Smooth muscle cell (in vitro differentiated cells): Measurements from ENCODE around the gene TMEM86A. TPM values are rescaled to one million over a fixed set of nuclear protein-coding genes. Genes with fewer than 3 reads are reported as not detected.
A peak's percentile ranks its signal among the peaks of the same experiment; 100 is the strongest.

Experiments used
- DNase-seq: peaks from one replicate; lab custom pipeline; 2025; ENCODE audit not compliant: unreplicated experiment; lab: John Stamatoyannopoulos, UW
- H2AFZ ChIP-seq: fragments of 200-600 bp; sonication (generic); 2 replicates; pipeline ENCODE4 v1.6.0; 2016; ENCODE audit warnings: antibody characterized with exemption, low read depth, mild to moderate bottlenecking
- H3F3A ChIP-seq: fragments of 200-600 bp; sonication (generic); 2 replicates; pipeline ENCODE4 v1.6.0; 2017; ENCODE audit warnings: antibody characterized with exemption, low read depth
- H3K27ac ChIP-seq: fragments of 200-600 bp; sonication (generic); 2 replicates; pipeline ENCODE4 v1.5.1; 2016; ENCODE audit warnings: low read depth, mild to moderate bottlenecking
- H3K27me3 ChIP-seq: fragments of 200-600 bp; sonication (generic); 2 replicates; pipeline ENCODE4 v1.6.1; 2016; ENCODE audit warnings: low read depth, mild to moderate bottlenecking
- H3K36me3 ChIP-seq: fragments of 200-600 bp; sonication (generic); 2 replicates; pipeline ENCODE4 v1.5.1; 2016; ENCODE audit warnings: low read depth
- H3K4me1 ChIP-seq: fragments of 200-600 bp; sonication (generic); 2 replicates; pipeline ENCODE4 v1.5.1; 2016; ENCODE audit warnings: low read depth
- H3K4me2 ChIP-seq: fragments of 200-600 bp; sonication (generic); 2 replicates; pipeline ENCODE4 v1.6.0; 2016; ENCODE audit warnings: mild to moderate bottlenecking
- H3K4me3 ChIP-seq: fragments of 200-600 bp; sonication (generic); 2 replicates; pipeline ENCODE4 v1.5.1; 2016; ENCODE audit warnings: mild to moderate bottlenecking
- H3K79me2 ChIP-seq: fragments of 200-600 bp; sonication (generic); 2 replicates; pipeline ENCODE4 v1.6.0; 2016; ENCODE audit warnings: low read depth, mild to moderate bottlenecking
- H3K9ac ChIP-seq: fragments of 200-600 bp; sonication (generic); 2 replicates; pipeline ENCODE4 v1.6.0; 2016; ENCODE audit warnings: low read depth
- H3K9me3 ChIP-seq: fragments of 200-600 bp; sonication (generic); replicated peaks from 2 replicates; pipeline ENCODE4 v1.5.1; 2016; ENCODE audit warnings: low read depth
- H4K20me1 ChIP-seq: fragments of 200-600 bp; sonication (generic); 2 replicates; pipeline ENCODE4 v1.6.0; 2016; ENCODE audit warnings: low read depth
- WGBS: methylation state at CpG from one replicate; pipeline ENCODE4 v1.1.7; 2016; ENCODE audit warnings: low lambda C conversion rate; 5-methylcytosine and 5-hydroxymethylcytosine counted together
- polyA plus RNA-seq: library from polyadenylated mRNA; unstranded; fragments of >200 nt; fragmentation: Nextera tagmentation; extraction: Ambion mirVana; gene quantifications from 2 replicates; pipeline ENCODE4 v1.2.1, GENCODE V29; 2016
- total RNA-seq: library from RNA; depleted of rRNA; stranded (reverse); fragments of >200 nt; gene quantifications from 2 replicates; pipeline ENCODE4 v1.2.3, GENCODE V29; 2014
- TF ChIP-seq, protein P1 (sequence below): fragments of 200-600 bp; sonication (generic); IDR thresholded peaks from 2 replicates; pipeline ENCODE4 v1.5.1; 2017; ENCODE audit warnings: borderline replicate concordance, mild to moderate bottlenecking, antibody characterized with exemption; ENCODE audit not compliant: insufficient read depth, poor library complexity, severe bottlenecking

Gene TMEM86A
- total and polyA plus RNA-seq, 2 experiments from 2014 or later = 1.2 to 2.6 TPM

- Histone ChIP-seq H3K4me2 (no peak overlapping the region), H3K9me3 (no peaks in the 10 kb centered on the region), H2AFZ (no peak overlapping the region), H3F3A (peaks cover 4% of the 10 kb centered on the region), H3K4me3 (no peak overlapping the region), H4K20me1 (no peaks in the 10 kb centered on the region), H3K9ac (no peak overlapping the region), H3K79me2 (no peaks in the 10 kb centered on the region), H3K36me3 (no peaks in the 10 kb centered on the region), H3K27me3 (peaks cover 21% of the 10 kb centered on the region), H3K27ac (no peak overlapping the region), H3K4me1 (no peaks in the 10 kb centered on the region)
- DNase-seq = no peak
- WGBS = 69% methylated on average over 7 of the region's 7 CpGs
- TF ChIP-seq, protein P1, sequence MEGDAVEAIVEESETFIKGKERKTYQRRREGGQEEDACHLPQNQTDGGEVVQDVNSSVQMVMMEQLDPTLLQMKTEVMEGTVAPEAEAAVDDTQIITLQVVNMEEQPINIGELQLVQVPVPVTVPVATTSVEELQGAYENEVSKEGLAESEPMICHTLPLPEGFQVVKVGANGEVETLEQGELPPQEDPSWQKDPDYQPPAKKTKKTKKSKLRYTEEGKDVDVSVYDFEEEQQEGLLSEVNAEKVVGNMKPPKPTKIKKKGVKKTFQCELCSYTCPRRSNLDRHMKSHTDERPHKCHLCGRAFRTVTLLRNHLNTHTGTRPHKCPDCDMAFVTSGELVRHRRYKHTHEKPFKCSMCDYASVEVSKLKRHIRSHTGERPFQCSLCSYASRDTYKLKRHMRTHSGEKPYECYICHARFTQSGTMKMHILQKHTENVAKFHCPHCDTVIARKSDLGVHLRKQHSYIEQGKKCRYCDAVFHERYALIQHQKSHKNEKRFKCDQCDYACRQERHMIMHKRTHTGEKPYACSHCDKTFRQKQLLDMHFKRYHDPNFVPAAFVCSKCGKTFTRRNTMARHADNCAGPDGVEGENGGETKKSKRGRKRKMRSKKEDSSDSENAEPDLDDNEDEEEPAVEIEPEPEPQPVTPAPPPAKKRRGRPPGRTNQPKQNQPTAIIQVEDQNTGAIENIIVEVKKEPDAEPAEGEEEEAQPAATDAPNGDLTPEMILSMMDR = no peak
Observed at GRCh38 chr11:18715476-18715875, 16.9 kb downstream of the TMEM86A start.

- no peak overlapping the region for H3K9ac ChIP-seq
- peak; percentile 40 for DNase-seq
- peaks cover 3% of the 10 kb centered on the region for H3K4me1 ChIP-seq
- H4K20me1 ChIP-seq = no peaks in the 10 kb centered on the region
- H3K79me2 ChIP-seq = no peaks in the 10 kb centered on the region
- H3K9me3 ChIP-seq = no peaks in the 10 kb centered on the region
- H3F3A ChIP-seq = peaks cover 7% of the 10 kb centered on the region
- H3K27me3 ChIP-seq = peaks cover 9% of the 10 kb centered on the region
- no peak overlapping the region for H3K27ac ChIP-seq
- 64% methylated on average over 5 of the region's 5 CpGs for WGBS
- no peaks in the 10 kb centered on the region for H3K36me3 ChIP-seq
- peak overlapping the region; percentile 89 for H3K4me2 ChIP-seq
- H3K4me3 ChIP-seq = peak overlapping the region; percentile 64
- TF ChIP-seq, protein P1 = no peak
- H2AFZ ChIP-seq = peak overlapping the region; percentile 89
Observed at GRCh38 chr11:18720091-18720807, 21.7 kb downstream of the TMEM86A start.

DNA sequence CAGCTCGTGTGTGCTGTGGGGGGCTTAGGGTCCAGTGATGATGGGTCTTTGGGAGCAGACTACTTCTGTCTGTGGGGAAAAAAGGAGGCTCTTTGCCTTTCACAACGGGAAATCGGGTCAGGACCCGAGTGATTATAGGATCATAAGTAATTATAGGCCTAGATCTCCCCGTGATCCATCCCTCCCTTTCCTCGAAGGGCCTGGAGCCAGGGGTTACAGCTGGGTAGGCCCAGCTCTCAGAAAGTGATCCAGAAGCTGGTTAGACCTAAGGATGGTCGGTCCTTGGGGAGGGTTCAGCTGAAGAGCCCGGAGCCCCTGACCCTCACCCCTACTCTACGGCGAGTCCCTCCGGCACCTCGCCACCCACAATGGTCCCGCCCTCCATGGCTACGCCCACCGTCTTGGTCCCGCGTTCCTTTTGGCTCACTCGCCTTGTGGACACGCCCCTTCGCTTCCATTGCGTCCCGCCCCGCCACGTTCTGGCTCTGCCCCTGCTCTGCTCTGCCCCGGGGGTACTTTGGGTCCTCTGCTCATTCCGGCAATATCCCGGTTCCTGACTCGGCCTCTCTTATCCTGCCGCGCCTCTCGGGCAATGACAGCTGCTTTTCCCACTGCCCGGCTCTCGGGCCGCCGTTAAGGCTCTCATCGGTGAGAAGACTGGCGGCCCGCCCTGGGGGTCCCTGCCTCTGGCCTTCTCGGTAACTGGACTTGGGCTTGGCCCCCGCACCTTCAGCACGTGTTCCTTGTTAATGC lies 22.4 kb downstream of the TMEM86A start:
- no peaks in the 10 kb centered on the region for H3K79me2 ChIP-seq
- TF ChIP-seq, protein P1 = no peak
- peak overlapping the region; percentile 64 for H3K4me3 ChIP-seq
- peak overlapping the region; percentile 14 for H3K9ac ChIP-seq
- 7% methylated on average over 41 of the region's 41 CpGs for WGBS
- H3K27ac ChIP-seq = peak overlapping the region; percentile 1
- H4K20me1 ChIP-seq = no peaks in the 10 kb centered on the region
- H3K9me3 ChIP-seq = no peaks in the 10 kb centered on the region
- no peaks in the 10 kb centered on the region for H3K36me3 ChIP-seq
- peaks cover 3% of the 10 kb centered on the region for H3K4me1 ChIP-seq
- peak overlapping the region; percentile 89 for H2AFZ ChIP-seq
- DNase-seq = peak; percentile 64
- peak overlapping the region; percentile 89 for H3K4me2 ChIP-seq
- peaks cover 8% of the 10 kb centered on the region for H3K27me3 ChIP-seq
- H3F3A ChIP-seq = peaks cover 7% of the 10 kb centered on the region
